H9 (cell line): ENCODE results near the gene AKR1C2. TPM values are rescaled to one million over a fixed set of nuclear protein-coding genes. Genes with fewer than 3 reads are reported as not detected.

ENCODE experiments used
- DNase-seq: peaks from one replicate; pipeline ENCODE4 v3.0.0-alpha.2; 2017
- H2AFZ ChIP-seq: one replicate; pipeline ENCODE4 v1.6.1; 2013; ENCODE audit warnings: mild to moderate bottlenecking, low read length, control low read depth, moderate library complexity
- H2AK5ac ChIP-seq: 2 replicates; pipeline ENCODE4 v1.6.1; 2013; ENCODE audit warnings: low read length, control low read depth, mixed read lengths; ENCODE audit not compliant: insufficient read length
- H2BK120ac ChIP-seq: one replicate; pipeline ENCODE4 v1.6.1; 2013; ENCODE audit warnings: low read depth, mild to moderate bottlenecking, low read length, control low read depth, inconsistent platforms; ENCODE audit not compliant: poor library complexity, severe bottlenecking
- H2BK12ac ChIP-seq: 2 replicates; pipeline ENCODE4 v1.6.1; 2013; ENCODE audit warnings: low read length, control low read depth, mixed read lengths, low read depth; ENCODE audit not compliant: insufficient read length
- H2BK15ac ChIP-seq: 2 replicates; pipeline ENCODE4 v1.6.1; 2013; ENCODE audit warnings: low read depth, low read length, control low read depth
- H2BK20ac ChIP-seq: one replicate; pipeline ENCODE4 v1.6.1; 2013; ENCODE audit warnings: low read depth, mild to moderate bottlenecking, low read length, control low read depth, inconsistent platforms; ENCODE audit not compliant: poor library complexity, severe bottlenecking
- H2BK5ac ChIP-seq: 2 replicates; pipeline ENCODE4 v1.6.1; 2013; ENCODE audit warnings: low read length, control low read depth, mixed read lengths; ENCODE audit not compliant: insufficient read length
- H3K14ac ChIP-seq: 2 replicates; pipeline ENCODE4 v1.6.1; 2013; ENCODE audit warnings: low read length, control low read depth; ENCODE audit not compliant: insufficient read depth
- H3K18ac ChIP-seq: 2 replicates; pipeline ENCODE4 v1.6.1; 2013; ENCODE audit warnings: low read depth, mild to moderate bottlenecking, mixed read lengths, low read length, control low read depth; ENCODE audit not compliant: insufficient read length
- H3K23ac ChIP-seq: 2 replicates; pipeline ENCODE4 v1.6.1; 2013; ENCODE audit warnings: low read length, control low read depth, mixed read lengths, low read depth; ENCODE audit not compliant: insufficient read length
- H3K23me2 ChIP-seq: 2 replicates; pipeline ENCODE4 v1.6.1; 2013; ENCODE audit warnings: low read depth, mild to moderate bottlenecking, mixed read lengths, low read length, control low read depth; ENCODE audit not compliant: insufficient read length, poor library complexity, severe bottlenecking
- H3K27ac ChIP-seq: 2 replicates; pipeline ENCODE4 v1.5.1; 2013; ENCODE audit warnings: low read length, control low read depth, mixed read lengths, low read depth; ENCODE audit not compliant: insufficient read length
- H3K27me3 ChIP-seq: 2 replicates; pipeline ENCODE4 v1.6.1; 2013; ENCODE audit warnings: low read length, control low read depth, inconsistent platforms; ENCODE audit not compliant: insufficient read depth
- H3K4ac ChIP-seq: 2 replicates; pipeline ENCODE4 v1.6.1; 2013; ENCODE audit warnings: low read depth, mild to moderate bottlenecking, control low read depth, inconsistent platforms, low read length, moderate library complexity
- H3K4me1 ChIP-seq: 2 replicates; pipeline ENCODE4 v1.6.1; 2013; ENCODE audit warnings: low read length, control low read depth, inconsistent platforms; ENCODE audit not compliant: insufficient read depth
- H3K4me2 ChIP-seq: 2 replicates; pipeline ENCODE4 v1.6.1; 2013; ENCODE audit warnings: low read length, control low read depth, mixed read lengths; ENCODE audit not compliant: insufficient read length, insufficient read depth
- H3K56ac ChIP-seq: 2 replicates; pipeline ENCODE4 v1.6.1; 2013; ENCODE audit warnings: low read depth, mild to moderate bottlenecking, mixed read lengths, low read length, control low read depth; ENCODE audit not compliant: insufficient read length
- H3K79me1 ChIP-seq: 2 replicates; pipeline ENCODE4 v1.6.1; 2013; ENCODE audit warnings: low read depth, mild to moderate bottlenecking, moderate library complexity, low read length, control low read depth, inconsistent platforms; ENCODE audit not compliant: insufficient read depth, poor library complexity, severe bottlenecking
- H3K79me2 ChIP-seq: 2 replicates; pipeline ENCODE4 v1.6.1; 2013; ENCODE audit warnings: low read length, control low read depth, inconsistent platforms; ENCODE audit not compliant: insufficient read depth
- H3K9ac ChIP-seq: 2 replicates; pipeline ENCODE4 v1.6.1; 2013; ENCODE audit warnings: low read length, control low read depth, mixed read lengths; ENCODE audit not compliant: insufficient read length; ENCODE audit errors: extremely low read depth
- H3K9me3 ChIP-seq: one replicate; pipeline ENCODE4 v1.6.1; 2013; ENCODE audit warnings: low read depth, low read length, inconsistent platforms; ENCODE audit not compliant: control insufficient read depth
- H3T11ph ChIP-seq: one replicate; pipeline ENCODE4 v1.6.1; 2013; ENCODE audit warnings: mild to moderate bottlenecking, low read length, control low read depth, inconsistent platforms
- H4K20me1 ChIP-seq: one replicate; pipeline ENCODE4 v1.6.1; 2013; ENCODE audit not compliant: control insufficient read depth, insufficient read length, insufficient read depth
- H4K5ac ChIP-seq: 2 replicates; pipeline ENCODE4 v1.6.1; 2013; ENCODE audit warnings: low read depth, mild to moderate bottlenecking, mixed read lengths, low read length, control low read depth; ENCODE audit not compliant: insufficient read length
- H4K8ac ChIP-seq: replicated peaks from 2 replicates; pipeline ENCODE4 v1.6.1; 2013; ENCODE audit warnings: low read length, control low read depth, mixed read lengths, low read depth; ENCODE audit not compliant: insufficient read length
- H4K91ac ChIP-seq: 2 replicates; pipeline ENCODE4 v1.6.1; 2013; ENCODE audit warnings: low read depth, mild to moderate bottlenecking, moderate library complexity, mixed read lengths, low read length, control low read depth; ENCODE audit not compliant: insufficient read length
- H3K27ac Mint-ChIP-seq, 3 experiments: 2 replicates in 2 of 3; 3 replicates in 1 of 3; pipeline ENCODE4 v1.8.0; 2020 to 2021; ENCODE audit warnings: mixed read lengths in 3 of 3, mild to moderate bottlenecking in 1 of 3, moderate library complexity in 1 of 3
- H3K27me3 Mint-ChIP-seq: 2 replicates; pipeline ENCODE4 v1.8.0; 2021; ENCODE audit warnings: low read depth, mild to moderate bottlenecking, moderate library complexity, mixed read lengths
- H3K36me3 Mint-ChIP-seq, 3 experiments: 2 replicates in 2 of 3; 3 replicates in 1 of 3; pipeline ENCODE4 v1.8.0; 2020 to 2021; ENCODE audit warnings: low read depth in 3 of 3, mixed read lengths in 3 of 3; ENCODE audit not compliant: insufficient read depth in 1 of 3
- H3K4me1 Mint-ChIP-seq, 2 experiments: 2 replicates each; pipeline ENCODE4 v1.8.0; 2020; ENCODE audit warnings: mixed read lengths in 2 of 2
- H3K4me3 Mint-ChIP-seq, 2 experiments: 2 replicates in 1 of 2; 3 replicates in 1 of 2; pipeline ENCODE4 v1.8.0; 2020 to 2021; ENCODE audit warnings: mild to moderate bottlenecking in 2 of 2, mixed read lengths in 2 of 2, moderate library complexity in 1 of 2
- H3K9me3 Mint-ChIP-seq, 2 experiments: 2 replicates in 1 of 2; 3 replicates in 1 of 2; pipeline ENCODE4 v1.8.0; 2020; ENCODE audit warnings: mild to moderate bottlenecking in 2 of 2, mixed read lengths in 2 of 2, moderate library complexity in 1 of 2
- CTCF ChIP-seq: fragments of 200-600 bp; sonication (generic); conservative IDR thresholded peaks from 3 replicates; pipeline ENCODE4 v1.8.0; 2021; ENCODE audit warnings: antibody characterized with exemption, mild to moderate bottlenecking
- WGBS: extraction: QIAGEN DNeasy Blood & Tissue Kit; methylation state at CpG from one replicate; pipeline ENCODE4 v1.1.7; 2013; ENCODE audit warnings: missing lambda C conversion rate, low lambda C conversion rate, mixed read lengths; ENCODE audit not compliant: insufficient read length; ENCODE audit errors: extremely low coverage; 5-methylcytosine and 5-hydroxymethylcytosine counted together
- total RNA-seq: library from RNA; stranded (reverse); gene quantifications from 2 replicates; pipeline ENCODE4 v1.2.1, GENCODE V29; 2021

The AKR1C2 gene
- total RNA-seq, 1 experiment from 2014 or later = 0.74 TPM

- no peaks in the 10 kb centered on the region for H3K9me3 ChIP-seq
- H2AK5ac ChIP-seq = no peak overlapping the region
- 0 out of 7 replicates have a peak, but pooled peaks cover 0 to 3% (median 0%) of the 10 kb centered on the region in 3 experiments for H3K36me3 Mint-ChIP-seq
Measured at GRCh38 chr10:4944841-4945240, 58.8 kb downstream of the AKR1C2 start.

More at GRCh38 chr10:4944841-4945240, 58.8 kb downstream of the AKR1C2 start:
- Mint-ChIP-seq H3K27me3 (no peaks in the 10 kb centered on the region; the same call in 1 of the 2 replicates), H3K4me1 (peaks cover 44 to 51% of the 10 kb centered on the region in 2 experiments), H3K27ac (peak overlapping the region in 2 of 3 experiments; percentile 82 to 86; a peak in 5 of 7 replicates), H3K9me3 (peaks cover 12 to 49% of the 10 kb centered on the region in 2 experiments), H3K4me3 (0 out of 5 replicates have a peak overlapping the region, but pooled peaks of 1 of the 2 experiments have one; percentile 10)
- Histone ChIP-seq H3K27ac (no peak overlapping the region), H3K18ac (no peak overlapping the region), H2BK12ac (no peak overlapping the region), H3K27me3 (no peaks in the 10 kb centered on the region; the same call in 1 of the 2 replicates), H4K5ac (no peak overlapping the region), H2BK120ac (no peak overlapping the region), H3K23ac (no peak overlapping the region), H2BK15ac (no peak overlapping the region), H3K14ac (no peak overlapping the region), H3K4me1 (peaks cover 6% of the 10 kb centered on the region; the same call in 1 of the 2 replicates), H4K8ac (no peak overlapping the region), H2AFZ (no peak overlapping the region), H3K4ac (no peak overlapping the region), H3T11ph (no peak overlapping the region), H3K23me2 (no peaks in the 10 kb centered on the region), H3K4me2 (no peak overlapping the region), H2BK20ac (no peak overlapping the region), H3K56ac (no peak overlapping the region), H3K9ac (no peak overlapping the region), H4K91ac (no peak overlapping the region), H3K79me2 (no peaks in the 10 kb centered on the region), H2BK5ac (no peak overlapping the region), H4K20me1 (no peaks in the 10 kb centered on the region), H3K79me1 (no peaks in the 10 kb centered on the region)
- peak; percentile 40 for DNase-seq
- WGBS = no CpG with 5 or more reads among the region's 1 CpG
- TF ChIP-seq CTCF = no peak
